Endothelial cell of coronary artery (primary cell): ENCODE data around the gene MTHFD1L. TPM values are rescaled to one million over a fixed set of nuclear protein-coding genes. Genes with fewer than 3 reads are reported as not detected.

ENCODE experiments used
- total RNA-seq: library from RNA; depleted of rRNA; stranded (reverse); fragments of >200 nt; gene quantifications from 2 replicates; pipeline ENCODE4 v1.2.3, GENCODE V29; 2014

MTHFD1L gene
- total RNA-seq: 44.8 and 67.1 TPM in 2 replicates

DNA sequence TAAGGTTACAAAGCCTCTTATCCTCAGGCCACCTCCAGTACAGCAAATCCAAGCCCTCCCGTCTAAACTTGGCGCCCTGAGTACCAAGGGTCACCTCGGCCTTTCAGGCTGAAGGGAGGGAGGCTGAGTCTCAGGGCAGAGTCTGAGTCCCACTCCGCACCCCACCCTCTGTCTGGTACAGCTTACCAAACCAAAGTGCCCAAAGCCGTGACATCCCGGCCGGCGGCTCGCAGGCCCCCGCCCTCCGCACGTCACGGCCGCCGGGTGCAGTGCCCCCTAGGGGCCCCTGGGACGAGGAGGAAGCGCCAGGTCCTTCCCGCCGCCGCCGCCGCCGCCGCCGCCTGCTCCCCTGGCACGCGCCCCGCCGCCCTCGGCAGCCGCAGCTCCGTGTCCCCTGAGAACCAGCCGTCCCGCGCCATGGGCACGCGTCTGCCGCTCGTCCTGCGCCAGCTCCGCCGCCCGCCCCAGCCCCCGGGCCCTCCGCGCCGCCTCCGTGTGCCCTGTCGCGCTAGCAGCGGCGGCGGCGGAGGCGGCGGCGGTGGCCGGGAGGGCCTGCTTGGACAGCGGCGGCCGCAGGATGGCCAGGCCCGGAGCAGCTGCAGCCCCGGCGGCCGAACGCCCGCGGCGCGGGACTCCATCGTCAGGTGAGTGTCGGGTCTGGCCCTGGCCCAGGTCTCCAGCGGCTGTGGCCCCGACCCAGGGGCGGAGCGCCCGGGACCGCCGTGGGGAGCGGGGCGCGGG lies at the start of gene MTHFD1L:
Gene MTHFD1L (plus strand): TSS at position 297 of the 741 bp plus-strand sequence. CDS start 121 bp downstream, at position 418.

